GM23338 (cell line): ENCODE measurements around the gene MRPL38. TPM values are rescaled to one million over a fixed set of nuclear protein-coding genes. Genes with fewer than 3 reads are reported as not detected.
A peak's percentile ranks its signal among the peaks of the same experiment; 100 is the strongest.

Source experiments
- ATAC-seq: fragments of 200-7000 bp; cut with Tn5 transposase; 3 replicates; pipeline ENCODE4 v1.9.1; 2020
- DNase-seq: peaks from one replicate; pipeline ENCODE4 v3.0.0-alpha.2; 2015; ENCODE audit warnings: low spot score
- H2AFZ ChIP-seq: fragments of 200-600 bp; sonication (generic); 2 replicates; pipeline ENCODE4 v1.8.0; 2016; ENCODE audit warnings: antibody characterized with exemption, mild to moderate bottlenecking, moderate library complexity
- H3F3A ChIP-seq: fragments of 200-600 bp; sonication (generic); replicated peaks from 2 replicates; pipeline ENCODE4 v1.8.0; 2017; ENCODE audit warnings: antibody characterized with exemption, mixed run types, low read depth
- H3K27ac ChIP-seq: fragments of 200-600 bp; sonication (generic); 2 replicates; pipeline ENCODE4 v1.6.1; 2016; ENCODE audit warnings: low read depth
- H3K27me3 ChIP-seq: fragments of 200-600 bp; sonication (generic); 2 replicates; pipeline ENCODE4 v1.8.0; 2016; ENCODE audit warnings: mild to moderate bottlenecking, mixed run types, moderate library complexity; ENCODE audit not compliant: insufficient read depth
- H3K36me3 ChIP-seq: fragments of 200-600 bp; sonication (generic); 2 replicates; pipeline ENCODE4 v1.8.0; 2016; ENCODE audit warnings: mild to moderate bottlenecking; ENCODE audit not compliant: insufficient read depth
- H3K4me1 ChIP-seq: fragments of 200-600 bp; sonication (generic); 2 replicates; pipeline ENCODE4 v1.8.0; 2016; ENCODE audit warnings: mild to moderate bottlenecking, moderate library complexity; ENCODE audit not compliant: insufficient read depth
- H3K4me2 ChIP-seq: fragments of 200-600 bp; sonication (generic); 2 replicates; pipeline ENCODE4 v1.7.1; 2017; ENCODE audit warnings: mixed run types
- H3K4me3 ChIP-seq: fragments of 200-600 bp; sonication (generic); 2 replicates; pipeline ENCODE4 v1.6.1; 2016; ENCODE audit warnings: mixed run types
- H3K79me2 ChIP-seq: fragments of 200-600 bp; sonication (generic); replicated peaks from 2 replicates; pipeline ENCODE4 v1.8.0; 2017; ENCODE audit warnings: mild to moderate bottlenecking; ENCODE audit not compliant: insufficient read depth
- H3K9me2 ChIP-seq: fragments of 200-600 bp; sonication (generic); 2 replicates; pipeline ENCODE4 v1.8.0; 2017; ENCODE audit not compliant: insufficient read depth
- H4K20me1 ChIP-seq: fragments of 200-600 bp; sonication (generic); replicated peaks from 2 replicates; pipeline ENCODE4 v1.8.0; 2017; ENCODE audit warnings: mild to moderate bottlenecking; ENCODE audit not compliant: insufficient read depth
- H3K27ac Mint-ChIP-seq: 2 replicates; pipeline ENCODE4 v1.8.0; 2020; ENCODE audit warnings: inconsistent platforms, mild to moderate bottlenecking, moderate library complexity, mixed read lengths
- H3K27me3 Mint-ChIP-seq: 3 replicates; pipeline ENCODE4 v1.8.0; 2022; ENCODE audit warnings: low read depth, mild to moderate bottlenecking, moderate library complexity, mixed read lengths, inconsistent platforms; ENCODE audit not compliant: insufficient read depth, poor library complexity
- H3K36me3 Mint-ChIP-seq: 3 replicates; pipeline ENCODE4 v1.8.0; 2021; ENCODE audit warnings: low read depth, mild to moderate bottlenecking, inconsistent platforms, moderate library complexity, mixed read lengths
- H3K4me1 Mint-ChIP-seq: 3 replicates; pipeline ENCODE4 v1.8.0; 2020; ENCODE audit warnings: mild to moderate bottlenecking, inconsistent platforms, mixed read lengths
- H3K4me3 Mint-ChIP-seq: 3 replicates; pipeline ENCODE4 v1.8.0; 2021; ENCODE audit warnings: moderate library complexity, mild to moderate bottlenecking, inconsistent platforms, mixed read lengths
- H3K9me3 Mint-ChIP-seq: 3 replicates; pipeline ENCODE4 v1.8.0; 2020; ENCODE audit warnings: moderate library complexity, mild to moderate bottlenecking, inconsistent platforms, mixed read lengths
- CREB1 ChIP-seq: fragments of 250-450 bp; sonication (Bioruptor Pico); IDR thresholded peaks from 2 replicates; pipeline ENCODE4 v1.5.0; 2020; ENCODE audit warnings: low read depth, mild to moderate bottlenecking, moderate library complexity
- CTCF ChIP-seq, 2 experiments: fragments of 200-600 bp in 1 of 2; sonication (generic) in 1 of 2; conservative IDR thresholded peaks; 2 replicates each; pipeline versions ENCODE4 v1.5.1 to v1.6.1; 2016 to 2017; ENCODE audit warnings: antibody characterized with exemption in 2 of 2, low read depth in 2 of 2, mild to moderate bottlenecking in 2 of 2, moderate library complexity in 1 of 2
- EZH2 ChIP-seq: fragments of 200-600 bp; sonication (generic); IDR thresholded peaks from one replicate; pipeline ENCODE4 v1.8.0; 2017; ENCODE audit warnings: antibody characterized with exemption, mild to moderate bottlenecking, low read depth; ENCODE audit not compliant: unreplicated experiment
- EZH2phosphoT487 ChIP-seq: fragments of 200-600 bp; sonication (generic); IDR thresholded peaks from one replicate; pipeline ENCODE4 v1.8.1; 2018; ENCODE audit warnings: antibody characterized with exemption; ENCODE audit not compliant: unreplicated experiment
- NANOG ChIP-seq: IDR thresholded peaks from 2 replicates; pipeline ENCODE4 v1.6.1; 2016; ENCODE audit warnings: antibody characterized with exemption, borderline replicate concordance
- POLR2AphosphoS5 ChIP-seq: IDR thresholded peaks from 2 replicates; pipeline ENCODE4 v1.6.1; 2016; ENCODE audit warnings: antibody characterized with exemption, low read depth
- REST ChIP-seq: IDR thresholded peaks from one replicate; pipeline ENCODE4 v1.6.1; 2018; ENCODE audit warnings: antibody characterized with exemption; ENCODE audit not compliant: unreplicated experiment
- STAT1 ChIP-seq: IDR thresholded peaks from one replicate; pipeline ENCODE4 v1.6.1; 2016; ENCODE audit warnings: antibody characterized with exemption; ENCODE audit not compliant: unreplicated experiment
- ZNF114 ChIP-seq: fragments of 250-450 bp; sonication (Bioruptor Pico); IDR thresholded peaks from 2 replicates; pipeline ENCODE4 v1.5.0; 2020; ENCODE audit warnings: mild to moderate bottlenecking, moderate library complexity
- long read RNA-seq: library from polyadenylated mRNA; unstranded; transcript quantifications from one replicate; pipeline ENCODE4 v2.0.0, GENCODE V29; 2020; ENCODE audit not compliant: unreplicated experiment
- polyA plus RNA-seq: library from polyadenylated mRNA; unstranded; fragments of >200 nt; fragmentation: Nextera tagmentation; extraction: Ambion mirVana; gene quantifications from 2 replicates; pipeline ENCODE4 v1.2.1, GENCODE V29; 2016
- total RNA-seq: library from RNA; depleted of rRNA; stranded (reverse); fragments of >200 nt; shearing (Covaris generic); gene quantifications from 2 replicates; pipeline ENCODE4 v1.2.3, GENCODE V29; 2014; rRNA removed

MRPL38 gene
- total RNA-seq (47.2 and 63.6 TPM in 2 replicates), polyA plus RNA-seq (86.7 and 90.0 TPM in 2 replicates)
- long read RNA-seq, transcript MRPL38-201 (9 exons, 1,888 nt), result major isoform, 159 of 167 reads
- long read RNA-seq, partial matches to known transcripts, result 2 of 167 reads
- long read RNA-seq, other reads (novel, unspliced or antisense), result 6 of 167 reads

- no peaks in the 10 kb centered on the region for H3K4me1 Mint-ChIP-seq
- peak within 1 kb of the TSS; percentile 88 for H3K27ac Mint-ChIP-seq
- H4K20me1 ChIP-seq, result peaks cover 6% of the 10 kb centered on the region; the same call in 1 of the 2 replicates
- H3K27me3 ChIP-seq, result no peaks in the 10 kb centered on the region
- DNase-seq (peak; percentile 93), ATAC-seq (peak; percentile 96)
- H3K36me3 ChIP-seq, result peaks cover 9% of the 10 kb centered on the region
- peaks cover 8% of the 10 kb centered on the region for H3K4me1 ChIP-seq
- TF ChIP-seq CREB1 (CRISPR knock-in tag) (peak; percentile 52), REST (no peak), CTCF (conservative IDR thresholded peaks at IDR 0.05; ENCODE audit: low read depth in 2 of 2) (peak; percentile 75 to 92), POLR2AphosphoS5 (peak; percentile 74), STAT1 (no peak), NANOG (no peak), ZNF114 (no peak), EZH2 (no peak), EZH2phosphoT487 (no peak)
- H2AFZ ChIP-seq, result 0 out of 2 replicates have a peak within 1 kb of the TSS, but pooled peaks have one; percentile 73
- peak within 1 kb of the TSS; percentile 86 for H3K4me3 ChIP-seq
- peaks cover 22% of the 10 kb centered on the region for H3K36me3 Mint-ChIP-seq
- peak within 1 kb of the TSS; percentile 87 for H3K4me3 Mint-ChIP-seq
- H3K9me3 Mint-ChIP-seq, result no peaks in the 10 kb centered on the region
- H3K4me2 ChIP-seq, result peak within 1 kb of the TSS; percentile 99
- H3K79me2 ChIP-seq, result peaks cover 15% of the 10 kb centered on the region
- peaks cover 7% of the 10 kb centered on the region for H3K27me3 Mint-ChIP-seq
- peaks cover 26% of the 10 kb centered on the region for H3F3A ChIP-seq
- no peaks in the 10 kb centered on the region for H3K9me2 ChIP-seq
- peak within 1 kb of the TSS; percentile 59; the same call in 1 of the 2 replicates for H3K27ac ChIP-seq
Measured at GRCh38 chr17:75904749-75905521, at the start of gene MRPL38. MRPL38 (minus strand) TSS chr17:75904884; CDS start chr17:75904875, 9 bp downstream.
